Measurements from ENCODE around the gene TGFBR3. TPM values are rescaled to one million over a fixed set of nuclear protein-coding genes. Genes with fewer than 3 reads are reported as not detected.
"Not testable (repeated sequence)": the region's sequence is repeated elsewhere in the genome, so short reads cannot be mapped to it uniquely, and the experiment has no call there.

TGFBR3 gene
- total and polyA plus RNA-seq, 2 experiments from 2014 or later = 46.8 to 68.3 TPM

DNA sequence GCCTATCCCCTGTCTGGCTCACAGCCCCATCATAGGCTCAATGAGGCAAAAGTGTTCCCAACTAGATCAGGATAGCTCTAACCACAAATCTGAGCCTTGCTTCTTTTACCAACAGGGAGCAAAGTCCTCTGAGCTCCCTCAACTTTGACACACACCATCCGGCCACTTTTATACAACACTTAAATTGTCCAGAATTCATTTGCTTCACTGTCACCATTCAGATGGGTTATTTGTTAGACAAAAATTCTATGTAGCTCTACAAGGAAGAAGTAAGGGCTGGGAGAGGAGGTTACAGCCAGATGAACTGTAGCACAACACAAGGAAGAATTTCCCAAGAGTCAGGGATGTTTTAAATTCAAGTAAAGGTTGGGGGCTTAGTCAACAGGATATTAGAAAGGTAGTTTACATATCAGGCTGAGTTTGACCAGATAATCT is 50.8 kb downstream of the TGFBR3 start:
- Histone ChIP-seq H2AFZ (no peak overlapping the region), H3K4me3 (no peak overlapping the region), H4K20me1 (ENCODE audit: insufficient read depth, poor library complexity, severe bottlenecking) (no peaks in the 10 kb centered on the region), H3K4me2 (no peak overlapping the region), H3K36me3 (replicated peaks; ENCODE audit: insufficient read depth, low read depth) (no peaks in the 10 kb centered on the region), H3K27me3 (no peaks in the 10 kb centered on the region), H3K9me3 (ENCODE audit: low read depth) (no peaks in the 10 kb centered on the region), H3K4me1 (ENCODE audit: insufficient read depth) (peaks cover 14% of the 10 kb centered on the region), H3K79me2 (peaks cover 49% of the 10 kb centered on the region), H3K27ac (no peak overlapping the region), H3K9me2 (replicated peaks; ENCODE audit: insufficient read depth) (no peaks in the 10 kb centered on the region)
- 81% methylated on average over 1 of the region's 1 CpG for WGBS (ENCODE audit: low lambda C conversion rate, missing lambda C conversion rate)
- TF ChIP-seq EZH2 (IDR thresholded peaks at IDR 0.05; ENCODE audit: borderline replicate concordance) (no peak), EZH2phosphoT487 (IDR thresholded peaks at IDR 0.05; ENCODE audit: low read depth, severe bottlenecking, unreplicated experiment) (no peak)
- TF ChIP-seq, protein P1, sequence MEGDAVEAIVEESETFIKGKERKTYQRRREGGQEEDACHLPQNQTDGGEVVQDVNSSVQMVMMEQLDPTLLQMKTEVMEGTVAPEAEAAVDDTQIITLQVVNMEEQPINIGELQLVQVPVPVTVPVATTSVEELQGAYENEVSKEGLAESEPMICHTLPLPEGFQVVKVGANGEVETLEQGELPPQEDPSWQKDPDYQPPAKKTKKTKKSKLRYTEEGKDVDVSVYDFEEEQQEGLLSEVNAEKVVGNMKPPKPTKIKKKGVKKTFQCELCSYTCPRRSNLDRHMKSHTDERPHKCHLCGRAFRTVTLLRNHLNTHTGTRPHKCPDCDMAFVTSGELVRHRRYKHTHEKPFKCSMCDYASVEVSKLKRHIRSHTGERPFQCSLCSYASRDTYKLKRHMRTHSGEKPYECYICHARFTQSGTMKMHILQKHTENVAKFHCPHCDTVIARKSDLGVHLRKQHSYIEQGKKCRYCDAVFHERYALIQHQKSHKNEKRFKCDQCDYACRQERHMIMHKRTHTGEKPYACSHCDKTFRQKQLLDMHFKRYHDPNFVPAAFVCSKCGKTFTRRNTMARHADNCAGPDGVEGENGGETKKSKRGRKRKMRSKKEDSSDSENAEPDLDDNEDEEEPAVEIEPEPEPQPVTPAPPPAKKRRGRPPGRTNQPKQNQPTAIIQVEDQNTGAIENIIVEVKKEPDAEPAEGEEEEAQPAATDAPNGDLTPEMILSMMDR (IDR thresholded peaks at IDR 0.05; ENCODE audit: poor library complexity) = no peak
- DNase-seq (ENCODE audit: low spot score) = no peak

DNA sequence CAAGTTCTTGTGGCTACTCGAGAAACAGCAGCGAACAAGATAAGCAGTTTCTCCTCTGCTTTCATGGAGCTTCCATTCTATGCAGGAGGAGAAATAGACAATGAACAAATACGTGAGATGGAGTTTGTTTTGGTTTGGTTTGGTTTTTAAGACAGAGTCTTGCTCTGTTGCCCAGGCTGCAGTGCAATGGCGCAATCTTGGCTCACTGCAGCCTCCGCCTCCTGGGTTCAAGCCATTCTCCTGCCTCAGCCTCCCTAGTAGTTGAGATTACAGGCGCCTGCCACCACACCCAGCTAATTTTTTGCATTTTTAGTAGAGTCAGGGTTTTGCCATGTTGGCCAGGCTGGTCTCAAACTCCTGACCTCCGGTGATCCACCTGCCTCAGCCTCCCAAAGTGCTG is 51.4 kb downstream of the TGFBR3 start:
- not testable (repeated sequence) for H2AFZ ChIP-seq; DNase-seq (ENCODE audit: low spot score); H3K9me2 ChIP-seq (replicated peaks; ENCODE audit: insufficient read depth); H3K4me3 ChIP-seq; H3K27me3 ChIP-seq; H3K27ac ChIP-seq; H3K4me2 ChIP-seq; H3K9me3 ChIP-seq (ENCODE audit: low read depth); H3K36me3 ChIP-seq (replicated peaks; ENCODE audit: insufficient read depth, low read depth); H4K20me1 ChIP-seq (ENCODE audit: insufficient read depth, poor library complexity, severe bottlenecking)
- peaks cover 18% of the 10 kb centered on the region for H3K4me1 ChIP-seq (ENCODE audit: insufficient read depth)
- peaks cover 50% of the 10 kb centered on the region for H3K79me2 ChIP-seq
- 96% methylated on average over 7 of the region's 7 CpGs for WGBS (ENCODE audit: low lambda C conversion rate, missing lambda C conversion rate)

DNA sequence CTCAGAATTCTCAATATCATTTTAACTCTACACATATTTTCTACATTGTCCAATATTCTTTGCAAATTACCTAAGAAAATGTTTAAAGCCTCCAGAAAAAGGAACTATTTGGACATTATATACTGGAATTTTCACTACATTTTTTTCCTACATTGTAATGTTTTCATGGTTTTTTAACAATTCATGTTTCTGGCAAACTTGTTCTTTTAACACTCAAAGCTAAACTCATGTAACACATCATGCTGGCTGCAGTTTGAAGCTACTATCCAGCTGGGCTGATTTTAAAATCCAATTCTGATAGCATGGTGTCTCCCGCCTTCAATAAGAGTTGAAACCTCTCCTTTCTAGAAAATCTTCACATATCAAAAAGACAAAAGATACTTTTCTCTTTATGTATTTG is 52.0 kb downstream of the TGFBR3 start:
- Histone ChIP-seq H3K36me3 (replicated peaks; ENCODE audit: insufficient read depth, low read depth) (no peaks in the 10 kb centered on the region), H3K4me3 (no peak overlapping the region), H3K4me1 (ENCODE audit: insufficient read depth) (peaks cover 18% of the 10 kb centered on the region), H3K4me2 (no peak overlapping the region), H2AFZ (no peak overlapping the region), H4K20me1 (ENCODE audit: insufficient read depth, poor library complexity, severe bottlenecking) (no peaks in the 10 kb centered on the region), H3K79me2 (peaks cover 49% of the 10 kb centered on the region), H3K9me3 (ENCODE audit: low read depth) (no peaks in the 10 kb centered on the region), H3K27ac (no peak overlapping the region), H3K27me3 (no peaks in the 10 kb centered on the region), H3K9me2 (replicated peaks; ENCODE audit: insufficient read depth) (no peaks in the 10 kb centered on the region)
- no peak for TF ChIP-seq EZH2phosphoT487 (IDR thresholded peaks at IDR 0.05; ENCODE audit: low read depth, severe bottlenecking, unreplicated experiment)
- 100% methylated on average over 1 of the region's 1 CpG for WGBS (ENCODE audit: low lambda C conversion rate, missing lambda C conversion rate)
- DNase-seq (ENCODE audit: low spot score) = no peak

DNA sequence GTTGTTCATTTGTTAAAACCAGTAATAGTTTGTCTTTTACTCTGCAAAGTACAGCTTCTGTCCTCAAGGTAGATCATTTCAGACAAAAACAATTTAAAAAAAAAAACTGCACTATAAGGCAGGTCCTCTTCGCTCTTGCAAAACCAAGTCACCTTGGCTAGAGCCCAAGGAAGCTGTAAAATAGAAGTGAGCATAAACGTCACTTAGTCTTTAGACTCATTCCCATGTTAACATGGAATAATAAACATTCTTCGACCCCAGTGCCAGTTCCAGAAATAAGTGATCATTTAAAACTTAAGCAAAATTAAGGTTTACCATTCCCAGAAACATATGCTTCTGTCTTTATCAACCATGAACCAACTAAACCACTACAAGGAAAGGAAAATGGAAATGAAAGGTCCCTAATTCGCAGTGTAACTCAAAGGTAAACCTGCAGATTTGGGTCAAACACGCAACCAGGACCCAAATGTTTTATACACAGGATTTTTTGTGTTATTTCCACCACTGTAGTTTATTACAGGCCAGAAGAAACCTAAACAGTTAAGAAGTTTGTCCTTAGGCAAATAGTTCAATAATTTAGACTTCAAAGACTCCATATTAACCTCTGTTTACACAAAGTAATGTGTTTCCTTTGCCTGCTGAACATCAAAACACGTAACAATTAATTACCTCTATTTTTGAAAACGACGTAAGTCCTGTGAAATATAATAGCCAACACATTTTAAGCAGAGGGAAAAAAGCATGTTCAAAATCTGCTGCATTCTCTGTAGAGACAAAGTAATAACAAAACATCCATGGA is 54.6 kb downstream of the TGFBR3 start:
- Histone ChIP-seq H3K4me3 (no peak overlapping the region), H3K4me2 (peak overlapping the region; percentile 27), H3K9me2 (replicated peaks; ENCODE audit: insufficient read depth) (no peaks in the 10 kb centered on the region), H3K27me3 (no peaks in the 10 kb centered on the region), H2AFZ (no peak overlapping the region), H3K36me3 (replicated peaks; ENCODE audit: insufficient read depth, low read depth) (no peaks in the 10 kb centered on the region), H3K79me2 (peaks cover 38% of the 10 kb centered on the region), H3K27ac (peak overlapping the region; percentile 15), H3K4me1 (ENCODE audit: insufficient read depth) (peaks cover 34% of the 10 kb centered on the region), H3K9me3 (ENCODE audit: low read depth) (no peaks in the 10 kb centered on the region), H4K20me1 (ENCODE audit: insufficient read depth, poor library complexity, severe bottlenecking) (no peaks in the 10 kb centered on the region)
- DNase-seq (ENCODE audit: low spot score) = no peak
- TF ChIP-seq, protein P1 (IDR thresholded peaks at IDR 0.05; ENCODE audit: poor library complexity) = no peak
- TF ChIP-seq EZH2 (IDR thresholded peaks at IDR 0.05; ENCODE audit: borderline replicate concordance) (no peak), EZH2phosphoT487 (IDR thresholded peaks at IDR 0.05; ENCODE audit: low read depth, severe bottlenecking, unreplicated experiment) (no peak)
- WGBS (ENCODE audit: low lambda C conversion rate, missing lambda C conversion rate) = 49% methylated on average over 8 of the region's 8 CpGs
